ENCODE data around the gene HCAR2.

GRCh38 chr12:122681814-122682213 lies 21.3 kb downstream of the HCAR2 start:
- TF ChIP-seq REST (IDR thresholded peaks at IDR 0.05; ENCODE audit: insufficient read depth in 1 of 2, low read depth in 2 of 2, low read length in 2 of 2) (no peak), POLR2AphosphoS5 (IDR thresholded peaks at IDR 0.05; ENCODE audit: low read depth, low read length) (no peak), SIN3A (IDR thresholded peaks at IDR 0.05; ENCODE audit: borderline replicate concordance, insufficient read depth, low read length) (no peak)
